Loucy (cell line): ENCODE measurements around the gene TMEM167A.

Experiments used
- EZH2phosphoT487 ChIP-seq: fragments of 200-600 bp; IDR thresholded peaks from 2 replicates; pipeline ENCODE4 v1.6.1; 2018; ENCODE audit warnings: antibody characterized with exemption, mild to moderate bottlenecking, moderate library complexity, borderline replicate concordance
- TF ChIP-seq, protein P1 (sequence below): fragments of 200-600 bp; sonication (generic); conservative IDR thresholded peaks from 2 replicates; pipeline ENCODE4 v1.5.1; 2014; ENCODE audit warnings: mild to moderate bottlenecking, antibody characterized with exemption, low read length

GRCh38 chr5:83058726-83059125, 18.5 kb downstream of the TMEM167A start:
- TF ChIP-seq, protein P1, sequence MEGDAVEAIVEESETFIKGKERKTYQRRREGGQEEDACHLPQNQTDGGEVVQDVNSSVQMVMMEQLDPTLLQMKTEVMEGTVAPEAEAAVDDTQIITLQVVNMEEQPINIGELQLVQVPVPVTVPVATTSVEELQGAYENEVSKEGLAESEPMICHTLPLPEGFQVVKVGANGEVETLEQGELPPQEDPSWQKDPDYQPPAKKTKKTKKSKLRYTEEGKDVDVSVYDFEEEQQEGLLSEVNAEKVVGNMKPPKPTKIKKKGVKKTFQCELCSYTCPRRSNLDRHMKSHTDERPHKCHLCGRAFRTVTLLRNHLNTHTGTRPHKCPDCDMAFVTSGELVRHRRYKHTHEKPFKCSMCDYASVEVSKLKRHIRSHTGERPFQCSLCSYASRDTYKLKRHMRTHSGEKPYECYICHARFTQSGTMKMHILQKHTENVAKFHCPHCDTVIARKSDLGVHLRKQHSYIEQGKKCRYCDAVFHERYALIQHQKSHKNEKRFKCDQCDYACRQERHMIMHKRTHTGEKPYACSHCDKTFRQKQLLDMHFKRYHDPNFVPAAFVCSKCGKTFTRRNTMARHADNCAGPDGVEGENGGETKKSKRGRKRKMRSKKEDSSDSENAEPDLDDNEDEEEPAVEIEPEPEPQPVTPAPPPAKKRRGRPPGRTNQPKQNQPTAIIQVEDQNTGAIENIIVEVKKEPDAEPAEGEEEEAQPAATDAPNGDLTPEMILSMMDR, result no peak
- no peak for TF ChIP-seq EZH2phosphoT487
